Measurements from ENCODE around the gene BTBD2. TPM values are rescaled to one million over a fixed set of nuclear protein-coding genes. Genes with fewer than 3 reads are reported as not detected.

Gene BTBD2
- total and polyA plus RNA-seq, 2 experiments from 2014 or later: 23.8 to 130 TPM

DNA sequence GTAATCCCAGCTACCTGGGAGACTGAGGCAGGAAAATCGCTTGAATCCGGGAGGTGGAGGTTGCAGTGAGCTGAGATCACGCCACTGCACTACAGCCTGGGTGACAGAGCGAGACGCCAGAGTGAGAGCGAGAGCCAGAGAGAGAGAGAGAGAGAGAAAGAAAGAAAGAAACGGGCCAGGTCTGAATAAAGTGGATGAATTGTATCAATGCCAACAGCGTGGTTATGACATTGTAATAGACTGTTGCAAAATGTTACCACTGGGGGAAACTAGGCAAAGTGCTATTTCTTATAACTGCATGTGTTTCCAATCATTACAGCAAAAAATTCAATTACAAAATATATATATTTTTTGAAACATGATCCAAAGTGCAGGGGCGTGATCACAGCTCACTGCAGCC lies 11.8 kb upstream of the BTBD2 start (continued):
- TF ChIP-seq, protein P1, sequence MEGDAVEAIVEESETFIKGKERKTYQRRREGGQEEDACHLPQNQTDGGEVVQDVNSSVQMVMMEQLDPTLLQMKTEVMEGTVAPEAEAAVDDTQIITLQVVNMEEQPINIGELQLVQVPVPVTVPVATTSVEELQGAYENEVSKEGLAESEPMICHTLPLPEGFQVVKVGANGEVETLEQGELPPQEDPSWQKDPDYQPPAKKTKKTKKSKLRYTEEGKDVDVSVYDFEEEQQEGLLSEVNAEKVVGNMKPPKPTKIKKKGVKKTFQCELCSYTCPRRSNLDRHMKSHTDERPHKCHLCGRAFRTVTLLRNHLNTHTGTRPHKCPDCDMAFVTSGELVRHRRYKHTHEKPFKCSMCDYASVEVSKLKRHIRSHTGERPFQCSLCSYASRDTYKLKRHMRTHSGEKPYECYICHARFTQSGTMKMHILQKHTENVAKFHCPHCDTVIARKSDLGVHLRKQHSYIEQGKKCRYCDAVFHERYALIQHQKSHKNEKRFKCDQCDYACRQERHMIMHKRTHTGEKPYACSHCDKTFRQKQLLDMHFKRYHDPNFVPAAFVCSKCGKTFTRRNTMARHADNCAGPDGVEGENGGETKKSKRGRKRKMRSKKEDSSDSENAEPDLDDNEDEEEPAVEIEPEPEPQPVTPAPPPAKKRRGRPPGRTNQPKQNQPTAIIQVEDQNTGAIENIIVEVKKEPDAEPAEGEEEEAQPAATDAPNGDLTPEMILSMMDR (conservative IDR thresholded peaks at IDR 0.05; ENCODE audit: low read depth in 2 of 2): no peak
- TF ChIP-seq ZNF114 (CRISPR knock-in tag; IDR thresholded peaks at IDR 0.05): no peak
- no peak for TF ChIP-seq STAT1 (IDR thresholded peaks at IDR 0.05; ENCODE audit: unreplicated experiment)
- no peak for TF ChIP-seq POLR2AphosphoS5 (IDR thresholded peaks at IDR 0.05; ENCODE audit: low read depth)
- TF ChIP-seq, protein P2, sequence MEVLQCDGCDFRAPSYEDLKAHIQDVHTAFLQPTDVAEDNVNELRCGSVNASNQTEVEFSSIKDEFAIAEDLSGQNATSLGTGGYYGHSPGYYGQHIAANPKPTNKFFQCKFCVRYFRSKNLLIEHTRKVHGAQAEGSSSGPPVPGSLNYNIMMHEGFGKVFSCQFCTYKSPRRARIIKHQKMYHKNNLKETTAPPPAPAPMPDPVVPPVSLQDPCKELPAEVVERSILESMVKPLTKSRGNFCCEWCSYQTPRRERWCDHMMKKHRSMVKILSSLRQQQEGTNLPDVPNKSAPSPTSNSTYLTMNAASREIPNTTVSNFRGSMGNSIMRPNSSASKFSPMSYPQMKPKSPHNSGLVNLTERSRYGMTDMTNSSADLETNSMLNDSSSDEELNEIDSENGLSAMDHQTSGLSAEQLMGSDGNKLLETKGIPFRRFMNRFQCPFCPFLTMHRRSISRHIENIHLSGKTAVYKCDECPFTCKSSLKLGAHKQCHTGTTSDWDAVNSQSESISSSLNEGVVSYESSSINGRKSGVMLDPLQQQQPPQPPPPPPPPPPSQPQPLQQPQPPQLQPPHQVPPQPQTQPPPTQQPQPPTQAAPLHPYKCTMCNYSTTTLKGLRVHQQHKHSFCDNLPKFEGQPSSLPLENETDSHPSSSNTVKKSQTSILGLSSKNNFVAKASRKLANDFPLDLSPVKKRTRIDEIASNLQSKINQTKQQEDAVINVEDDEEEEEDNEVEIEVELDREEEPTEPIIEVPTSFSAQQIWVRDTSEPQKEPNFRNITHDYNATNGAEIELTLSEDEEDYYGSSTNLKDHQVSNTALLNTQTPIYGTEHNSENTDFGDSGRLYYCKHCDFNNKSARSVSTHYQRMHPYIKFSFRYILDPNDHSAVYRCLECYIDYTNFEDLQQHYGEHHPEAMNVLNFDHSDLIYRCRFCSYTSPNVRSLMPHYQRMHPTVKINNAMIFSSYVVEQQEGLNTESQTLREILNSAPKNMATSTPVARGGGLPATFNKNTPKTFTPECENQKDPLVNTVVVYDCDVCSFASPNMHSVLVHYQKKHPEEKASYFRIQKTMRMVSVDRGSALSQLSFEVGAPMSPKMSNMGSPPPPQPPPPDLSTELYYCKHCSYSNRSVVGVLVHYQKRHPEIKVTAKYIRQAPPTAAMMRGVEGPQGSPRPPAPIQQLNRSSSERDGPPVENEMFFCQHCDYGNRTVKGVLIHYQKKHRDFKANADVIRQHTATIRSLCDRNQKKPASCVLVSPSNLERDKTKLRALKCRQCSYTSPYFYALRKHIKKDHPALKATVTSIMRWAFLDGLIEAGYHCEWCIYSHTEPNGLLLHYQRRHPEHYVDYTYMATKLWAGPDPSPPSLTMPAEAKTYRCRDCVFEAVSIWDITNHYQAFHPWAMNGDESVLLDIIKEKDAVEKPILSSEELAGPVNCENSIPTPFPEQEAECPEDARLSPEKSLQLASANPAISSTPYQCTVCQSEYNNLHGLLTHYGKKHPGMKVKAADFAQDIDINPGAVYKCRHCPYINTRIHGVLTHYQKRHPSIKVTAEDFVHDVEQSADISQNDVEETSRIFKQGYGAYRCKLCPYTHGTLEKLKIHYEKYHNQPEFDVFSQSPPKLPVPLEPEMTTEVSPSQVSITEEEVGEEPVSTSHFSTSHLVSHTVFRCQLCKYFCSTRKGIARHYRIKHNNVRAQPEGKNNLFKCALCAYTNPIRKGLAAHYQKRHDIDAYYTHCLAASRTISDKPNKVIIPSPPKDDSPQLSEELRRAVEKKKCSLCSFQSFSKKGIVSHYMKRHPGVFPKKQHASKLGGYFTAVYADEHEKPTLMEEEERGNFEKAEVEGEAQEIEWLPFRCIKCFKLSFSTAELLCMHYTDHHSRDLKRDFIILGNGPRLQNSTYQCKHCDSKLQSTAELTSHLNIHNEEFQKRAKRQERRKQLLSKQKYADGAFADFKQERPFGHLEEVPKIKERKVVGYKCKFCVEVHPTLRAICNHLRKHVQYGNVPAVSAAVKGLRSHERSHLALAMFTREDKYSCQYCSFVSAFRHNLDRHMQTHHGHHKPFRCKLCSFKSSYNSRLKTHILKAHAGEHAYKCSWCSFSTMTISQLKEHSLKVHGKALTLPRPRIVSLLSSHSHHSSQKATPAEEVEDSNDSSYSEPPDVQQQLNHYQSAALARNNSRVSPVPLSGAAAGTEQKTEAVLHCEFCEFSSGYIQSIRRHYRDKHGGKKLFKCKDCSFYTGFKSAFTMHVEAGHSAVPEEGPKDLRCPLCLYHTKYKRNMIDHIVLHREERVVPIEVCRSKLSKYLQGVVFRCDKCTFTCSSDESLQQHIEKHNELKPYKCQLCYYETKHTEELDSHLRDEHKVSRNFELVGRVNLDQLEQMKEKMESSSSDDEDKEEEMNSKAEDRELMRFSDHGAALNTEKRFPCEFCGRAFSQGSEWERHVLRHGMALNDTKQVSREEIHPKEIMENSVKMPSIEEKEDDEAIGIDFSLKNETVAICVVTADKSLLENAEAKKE (CRISPR knock-in tag; IDR thresholded peaks at IDR 0.05): no peak
- no peak for TF ChIP-seq NANOG (IDR thresholded peaks at IDR 0.05; ENCODE audit: borderline replicate concordance)
- no peak for TF ChIP-seq EZH2phosphoT487 (IDR thresholded peaks at IDR 0.05; ENCODE audit: unreplicated experiment)
- TF ChIP-seq JUNB (IDR thresholded peaks at IDR 0.05; ENCODE audit: unreplicated experiment): no peak

DNA sequence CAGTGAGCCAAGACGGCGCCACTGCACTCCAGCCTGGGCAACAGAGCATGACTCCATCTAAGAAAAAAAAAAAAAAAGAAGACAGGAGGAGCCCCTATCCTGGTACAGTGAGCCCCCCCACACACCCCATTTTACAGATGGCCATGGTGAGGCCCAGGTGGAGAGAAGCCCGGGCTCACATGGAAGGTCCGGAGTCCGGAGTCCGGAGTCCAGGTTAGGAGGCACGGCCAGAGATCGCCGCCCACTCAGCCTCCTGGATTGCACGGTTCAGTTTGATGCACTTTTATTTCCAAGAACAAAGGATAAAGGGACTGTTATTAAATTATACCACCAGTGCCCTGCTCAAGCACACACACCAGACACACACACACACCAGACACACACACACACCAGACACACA lies 11.3 kb upstream of the BTBD2 start:
- Mint-ChIP-seq H3K27ac (no peak overlapping the region), H3K27me3 (ENCODE audit: insufficient read depth, low read depth, poor library complexity) (peaks cover 11% of the 10 kb centered on the region), H3K4me1 (peaks cover 3% of the 10 kb centered on the region; the same call in 1 of the 3 replicates), H3K4me3 (no peak overlapping the region), H3K36me3 (ENCODE audit: low read depth) (peaks cover 12% of the 10 kb centered on the region; the same call in 2 of the 3 replicates), H3K9me3 (peaks cover 17% of the 10 kb centered on the region)
- H3K27ac ChIP-seq (ENCODE audit: low read depth): no peak overlapping the region
- ATAC-seq (no peak), DNase-seq (ENCODE audit: low spot score) (no peak)
- H3K27me3 ChIP-seq (ENCODE audit: insufficient read depth): no peaks in the 10 kb centered on the region
- H4K20me1 ChIP-seq (replicated peaks; ENCODE audit: insufficient read depth): no peaks in the 10 kb centered on the region
- H3K4me2 ChIP-seq: no peak overlapping the region
- H3K9me2 ChIP-seq (ENCODE audit: insufficient read depth): no peaks in the 10 kb centered on the region
- peaks cover 10% of the 10 kb centered on the region; the same call in 1 of the 2 replicates for H3F3A ChIP-seq (replicated peaks; ENCODE audit: low read depth)
- H3K4me3 ChIP-seq: no peak overlapping the region
- no peak overlapping the region for H2AFZ ChIP-seq
- H3K79me2 ChIP-seq (replicated peaks; ENCODE audit: insufficient read depth): no peaks in the 10 kb centered on the region
- H3K4me1 ChIP-seq (ENCODE audit: insufficient read depth): no peaks in the 10 kb centered on the region
- no peaks in the 10 kb centered on the region for H3K36me3 ChIP-seq (ENCODE audit: insufficient read depth)
- TF ChIP-seq ZNF331 (CRISPR knock-in tag; IDR thresholded peaks at IDR 0.05; ENCODE audit: low read depth): no peak
- no peak for TF ChIP-seq EZH2phosphoT487 (IDR thresholded peaks at IDR 0.05; ENCODE audit: unreplicated experiment)
- no peak for TF ChIP-seq STAT1 (IDR thresholded peaks at IDR 0.05; ENCODE audit: unreplicated experiment)
